H1 (cell line): Measurements from ENCODE around the gene RASSF9. TPM values are rescaled to one million over a fixed set of nuclear protein-coding genes. Genes with fewer than 3 reads are reported as not detected.

Source experiments
- CTCF ChIA-PET: fragments of 300-600 bp; sonication (Branson Sonifier 250); formaldehyde crosslinking; loops from one replicate; lab custom pipeline; 2021; ENCODE audit not compliant: partially characterized antibody; lab: Charles Lee
- POLR2A ChIA-PET: fragments of 300-600 bp; sonication (Branson Sonifier 250); formaldehyde crosslinking; loops from one replicate; lab custom pipeline; 2021; ENCODE audit warnings: inconsistent platforms; ENCODE audit not compliant: partially characterized antibody; lab: Charles Lee
- DNase-seq, 2 experiments: peaks; one replicate each; pipeline versions ENCODE4 v3.0.0 to v3.0.0-alpha.2; 2010 to 2022; ENCODE audit warnings: low spot score in 2 of 2, low read depth in 1 of 2, mixed read lengths in 1 of 2
- FAIRE-seq: peaks from 2 replicates; lab custom pipeline; 2011; peaks lifted over from hg19 to GRCh38; lab: Jason Lieb, UNC
- H2AFZ ChIP-seq: 2 replicates; pipeline ENCODE4 v1.8.1; 2012; ENCODE audit warnings: low read length, inconsistent platforms
- H2AK5ac ChIP-seq: 2 replicates; pipeline ENCODE4 v1.6.1; 2013; ENCODE audit warnings: low read depth, low read length
- H2BK120ac ChIP-seq: replicated peaks from 2 replicates; pipeline ENCODE3; 2013; ENCODE audit warnings: low read depth, low read length, inconsistent platforms
- H2BK12ac ChIP-seq: 2 replicates; pipeline ENCODE4 v1.6.1; 2013; ENCODE audit warnings: low read depth, low read length
- H2BK15ac ChIP-seq: 2 replicates; pipeline ENCODE4 v1.6.1; 2013; ENCODE audit warnings: low read length
- H2BK20ac ChIP-seq: 2 replicates; pipeline ENCODE4 v1.6.1; 2013; ENCODE audit warnings: low read length
- H2BK5ac ChIP-seq: 2 replicates; pipeline ENCODE4 v1.6.1; 2013; ENCODE audit warnings: low read depth, low read length
- H3K14ac ChIP-seq: 2 replicates; pipeline ENCODE4 v1.6.1; 2013; ENCODE audit warnings: inconsistent platforms; ENCODE audit not compliant: insufficient read length
- H3K18ac ChIP-seq: 2 replicates; pipeline ENCODE4 v1.6.1; 2013; ENCODE audit warnings: low read length; ENCODE audit errors: extremely low read depth
- H3K23ac ChIP-seq: 2 replicates; pipeline ENCODE4 v1.6.1; 2013; ENCODE audit warnings: inconsistent platforms; ENCODE audit not compliant: insufficient read length
- H3K23me2 ChIP-seq: 2 replicates; pipeline ENCODE4 v1.6.1; 2013; ENCODE audit warnings: low read depth, low read length
- H3K27ac ChIP-seq: 2 replicates; pipeline ENCODE4 v1.6.1; 2011; ENCODE audit warnings: low read depth, low read length, inconsistent platforms
- H3K27me3 ChIP-seq, 4 experiments: replicated peaks in 1 of 4; 1 replicate in 1 of 4; 2 replicates in 3 of 4; pipeline versions ENCODE4 v1.6.1 to v1.8.1; 2011 to 2013; ENCODE audit warnings: low read length in 3 of 4, mild to moderate bottlenecking in 3 of 4, inconsistent platforms in 2 of 4, mixed read lengths in 2 of 4, moderate library complexity in 1 of 4; ENCODE audit not compliant: control insufficient read depth in 3 of 4, insufficient read depth in 3 of 4; ENCODE audit errors: extremely low read depth in 1 of 4
- H3K36me3 ChIP-seq, 4 experiments: 2 replicates each; pipeline versions ENCODE4 v1.6.1 to v1.8.1; 2011 to 2013; ENCODE audit warnings: mild to moderate bottlenecking in 4 of 4, low read length in 3 of 4, moderate library complexity in 2 of 4, control low read depth in 1 of 4, inconsistent platforms in 1 of 4; ENCODE audit not compliant: insufficient read depth in 4 of 4, control insufficient read depth in 2 of 4
- H3K4ac ChIP-seq: replicated peaks from 2 replicates; pipeline ENCODE3; 2013; ENCODE audit warnings: low read length, low read depth, mixed read lengths, inconsistent platforms; ENCODE audit not compliant: insufficient read length
- H3K4me1 ChIP-seq, 4 experiments: replicated peaks in 1 of 4; 1 replicate in 1 of 4; 2 replicates in 3 of 4; pipeline versions ENCODE4 v1.6.1 to v1.8.1; 2011 to 2013; ENCODE audit warnings: low read length in 3 of 4, inconsistent platforms in 2 of 4, mixed read lengths in 1 of 4; ENCODE audit not compliant: insufficient read depth in 4 of 4, control insufficient read depth in 3 of 4
- H3K4me2 ChIP-seq, 2 experiments: 2 replicates each; pipeline versions ENCODE4 v1.6.1 to v1.8.1; 2011 to 2013; ENCODE audit warnings: low read depth in 2 of 2, low read length in 2 of 2, control low read depth in 1 of 2, inconsistent platforms in 1 of 2, mild to moderate bottlenecking in 1 of 2; ENCODE audit not compliant: insufficient read depth in 1 of 2
- H3K4me3 ChIP-seq, 4 experiments: fragments of 200-600, 300-600 bp in 1 of 4; sonication (generic), shearing (Covaris generic), sonication (Bioruptor Twin) in 1 of 4; 2 replicates each; pipeline versions ENCODE4 v1.5.1 to v1.8.1; 2011 to 2016; ENCODE audit warnings: low read length in 4 of 4, low read depth in 3 of 4, control low read depth in 2 of 4, inconsistent platforms in 2 of 4, mild to moderate bottlenecking in 2 of 4, mixed read lengths in 1 of 4, moderate library complexity in 1 of 4; ENCODE audit not compliant: insufficient read depth in 2 of 4; ENCODE audit errors: extremely low read depth in 1 of 4
- H3K56ac ChIP-seq: replicated peaks from 2 replicates; pipeline ENCODE3; 2013; ENCODE audit warnings: low read depth, mild to moderate bottlenecking, mixed read lengths, low read length, inconsistent platforms; ENCODE audit not compliant: insufficient read length
- H3K79me1 ChIP-seq: 2 replicates; pipeline ENCODE4 v1.6.1; 2013; ENCODE audit warnings: low read depth, low read length, control low read depth
- H3K79me2 ChIP-seq, 2 experiments: 2 replicates each; pipeline versions ENCODE4 v1.6.1 to v1.8.1; 2012 to 2013; ENCODE audit warnings: low read length in 2 of 2, mild to moderate bottlenecking in 2 of 2, inconsistent platforms in 1 of 2; ENCODE audit not compliant: insufficient read depth in 2 of 2, control insufficient read depth in 1 of 2
- H3K9ac ChIP-seq, 4 experiments: replicated peaks in 1 of 4; 1 replicate in 1 of 4; 2 replicates in 3 of 4; pipeline versions ENCODE4 v1.6.1 to v1.8.1; 2011 to 2013; ENCODE audit warnings: low read depth in 3 of 4, low read length in 3 of 4, control low read depth in 2 of 4, mild to moderate bottlenecking in 2 of 4, moderate library complexity in 2 of 4, inconsistent platforms in 1 of 4; ENCODE audit errors: extremely low read depth in 1 of 4
- H3K9me3 ChIP-seq, 2 experiments: 2 replicates each; pipeline versions ENCODE4 v1.6.1 to v1.8.1; 2012 to 2013; ENCODE audit warnings: mild to moderate bottlenecking in 2 of 2, moderate library complexity in 2 of 2, control low read depth in 1 of 2, inconsistent platforms in 1 of 2, low read depth in 1 of 2, low read length in 1 of 2, mixed read lengths in 1 of 2; ENCODE audit not compliant: insufficient read depth in 2 of 2
- H4K20me1 ChIP-seq, 2 experiments: replicated peaks in 1 of 2; 2 replicates each; pipeline versions ENCODE3 to v1.8.1; 2011 to 2013; ENCODE audit warnings: inconsistent platforms in 2 of 2, low read length in 2 of 2, mild to moderate bottlenecking in 1 of 2; ENCODE audit not compliant: insufficient read depth in 2 of 2, control insufficient read depth in 1 of 2
- H4K5ac ChIP-seq: 2 replicates; pipeline ENCODE4 v1.6.1; 2013; ENCODE audit warnings: low read length, low read depth, mixed read lengths, inconsistent platforms; ENCODE audit not compliant: insufficient read length
- H4K8ac ChIP-seq: 2 replicates; pipeline ENCODE4 v1.8.0; 2013; ENCODE audit warnings: mild to moderate bottlenecking, moderate library complexity, low read length, inconsistent platforms; ENCODE audit not compliant: insufficient read depth; ENCODE audit errors: extremely low read depth
- H4K91ac ChIP-seq: replicated peaks from 2 replicates; pipeline ENCODE3; 2013; ENCODE audit warnings: low read length, mixed read lengths, inconsistent platforms; ENCODE audit not compliant: insufficient read length
- CTBP2 ChIP-seq: IDR thresholded peaks from 2 replicates; pipeline ENCODE4 v1.7.0; 2011; ENCODE audit warnings: borderline replicate concordance, mild to moderate bottlenecking, moderate library complexity, mixed read lengths, low read length; ENCODE audit not compliant: insufficient read depth, insufficient read length
- FOSL1 ChIP-seq: IDR thresholded peaks from 2 replicates; pipeline ENCODE4 v1.6.1; 2011; ENCODE audit warnings: mild to moderate bottlenecking, low read depth, low read length, moderate library complexity; ENCODE audit not compliant: insufficient read depth
- KDM1A ChIP-seq: fragments of 200-600, 300-600 bp; sonication (generic); IDR thresholded peaks from 2 replicates; pipeline ENCODE4 v1.7.1; 2016; ENCODE audit warnings: mild to moderate bottlenecking, low read length, borderline replicate concordance
- KDM4A ChIP-seq: IDR thresholded peaks from one replicate; pipeline ENCODE4 v1.7.1; 2012; ENCODE audit warnings: low read depth, mild to moderate bottlenecking, moderate library complexity, low read length, inconsistent platforms; ENCODE audit not compliant: severe bottlenecking
- RBBP5 ChIP-seq: IDR thresholded peaks from 2 replicates; pipeline ENCODE4 v1.7.1; 2012; ENCODE audit warnings: low read depth, mild to moderate bottlenecking, inconsistent platforms, low read length, moderate library complexity, borderline replicate concordance
- SP2 ChIP-seq: IDR thresholded peaks from 2 replicates; pipeline ENCODE4 v1.6.1; 2012; ENCODE audit warnings: mild to moderate bottlenecking, low read length, inconsistent platforms
- ZNF274 ChIP-seq: IDR thresholded peaks from 2 replicates; pipeline ENCODE4 v1.7.0; 2012; ENCODE audit warnings: low read length, borderline replicate concordance; ENCODE audit errors: extremely low read depth
- polyA plus RNA-seq, 7 experiments: library from polyadenylated mRNA; depleted of rRNA in 3 of 7; stranded (reverse) in 5 of 7; unstranded in 2 of 7; fragments of >200 nt in 5 of 7; fragments of 200-250 nt in 2 of 7; gene quantifications; 1 replicate in 5 of 7; 2 replicates in 1 of 7; 4 replicates in 1 of 7; pipeline versions ENCODE4 v1.2.1 to v1.2.3, GENCODE V29; 2011 to 2013; ENCODE audit warnings: missing spikeins in 2 of 7, mixed read lengths in 2 of 7
- total RNA-seq: library from RNA; stranded (reverse); fragmentation: NEBNext Ultra II Directional; extraction: Animal tissue kit (Norgen Biotek cat#: 25700); gene quantifications from 2 replicates; pipeline ENCODE4 v1.2.1, GENCODE V29; 2021

RASSF9 gene
- total and polyA plus RNA-seq, 2 of the 8 experiments (the other 6 are each of a cell fraction or from before 2014, with no cell fraction given), result 0.06 to 0.39 TPM

- no peak for FAIRE-seq
- CTCF ChIA-PET, result interaction anchor here (0.6 to 1.7 kb wide), 4 partner anchors 13 to 396 kb away, joined by 3 to 11 read pairs (median 4); no protein-coding TSS in a partner anchor
These were observed 15.0 kb downstream of the RASSF9 start for GRCh38 chr12:85821206-85821605.

More at GRCh38 chr12:85821206-85821605, 15.0 kb downstream of the RASSF9 start:
- Histone ChIP-seq H3K4me1 (no peaks in the 10 kb centered on the region; a peak in 1 of 7 replicates), H2BK20ac (no peak overlapping the region), H3K18ac (no peak overlapping the region), H4K5ac (no peak overlapping the region), H3K9me3 (no peaks in the 10 kb centered on the region), H3K4me2 (no peak overlapping the region), H3K23me2 (no peaks in the 10 kb centered on the region), H3K79me2 (no peaks in the 10 kb centered on the region), H2BK12ac (no peak overlapping the region), H2AFZ (no peak overlapping the region), H3K9ac (no peak overlapping the region), H3K56ac (no peak overlapping the region), H3K4me3 (no peak overlapping the region), H2BK15ac (no peak overlapping the region), H3K36me3 (no peaks in the 10 kb centered on the region), H3K27me3 (no peaks in the 10 kb centered on the region), H3K14ac (no peak overlapping the region), H4K8ac (no peak overlapping the region), H3K23ac (no peak overlapping the region), H3K27ac (no peak overlapping the region), H2AK5ac (no peak overlapping the region), H2BK5ac (no peak overlapping the region), H3K4ac (no peak overlapping the region), H4K20me1 (no peaks in the 10 kb centered on the region), H2BK120ac (no peak overlapping the region), H4K91ac (no peak overlapping the region), H3K79me1 (no peaks in the 10 kb centered on the region)
- DNase-seq, result no peak
- TF ChIP-seq FOSL1 (no peak), CTBP2 (no peak), SP2 (no peak), KDM1A (no peak), KDM4A (no peak), RBBP5 (no peak), ZNF274 (no peak)
- POLR2A ChIA-PET, result interaction anchor here (0.6 kb wide), 1 partner anchor 47 kb away, joined by 3 read pairs; no protein-coding TSS in a partner anchor
